Stimulated activated CD8-positive, alpha-beta memory T cell treated with anti-CD3 and anti-CD28 coated beads, Interleukin-2, amount 100 ng/mL, for 48 hours (primary cell): ENCODE data around the gene MARVELD2.

ENCODE experiments used
- DNase-seq, 2 donors: peaks; one replicate each; pipeline ENCODE4 v3.0.0-alpha.2; 2020; ENCODE audit warnings: low read depth in 2 of 2

MARVELD2 gene

GRCh38 chr5:69493396-69494133, 78.6 kb downstream of the MARVELD2 start:
- peak; percentile 1 to 5 for DNase-seq
